ENCODE measurements around the gene VENTX. TPM values are rescaled to one million over a fixed set of nuclear protein-coding genes. Genes with fewer than 3 reads are reported as not detected.

VENTX gene
- total RNA-seq, 1 experiment from 2014 or later: 28.0 TPM

DNA sequence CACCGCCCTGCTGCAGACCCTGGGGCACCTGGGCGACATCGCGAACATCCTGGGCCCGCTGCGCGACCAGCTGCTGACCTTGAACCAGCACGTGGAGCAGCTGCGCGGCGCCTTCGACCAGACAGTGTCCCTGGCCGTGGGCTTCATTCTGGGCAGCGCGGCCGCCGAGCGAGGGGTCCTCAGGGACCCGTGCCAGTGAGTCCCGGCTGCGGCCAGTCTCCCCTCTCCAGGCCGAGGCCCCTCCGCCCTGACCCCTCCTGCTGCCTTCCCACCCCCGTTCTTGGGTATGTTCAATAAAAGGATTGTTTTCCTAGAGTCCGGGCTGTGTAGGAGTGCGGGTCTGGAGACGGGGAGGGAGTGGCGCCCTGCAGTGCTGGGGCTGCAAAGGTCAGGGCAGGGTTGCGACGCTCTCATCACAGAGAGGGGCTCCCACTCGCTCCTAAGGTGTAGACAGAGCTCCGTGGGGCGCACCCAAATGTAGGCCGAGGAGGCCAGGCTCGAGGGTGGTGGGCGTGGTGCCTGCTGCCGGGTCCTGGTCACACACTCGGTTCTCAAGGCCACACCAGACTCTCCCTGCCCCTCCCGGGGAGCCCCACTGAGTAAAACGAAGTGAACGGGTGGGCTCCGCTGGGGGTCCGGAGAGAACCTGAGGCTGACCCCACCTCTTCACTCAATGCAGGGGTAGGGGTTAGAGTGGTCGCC lies 6.3 kb upstream of the VENTX start (continued):
- TF ChIP-seq ZNF671 (CRISPR knock-in tag; IDR thresholded peaks at IDR 0.05): no peak
- TF ChIP-seq RORB (CRISPR knock-in tag; IDR thresholded peaks at IDR 0.05): no peak
- TF ChIP-seq, protein P1, sequence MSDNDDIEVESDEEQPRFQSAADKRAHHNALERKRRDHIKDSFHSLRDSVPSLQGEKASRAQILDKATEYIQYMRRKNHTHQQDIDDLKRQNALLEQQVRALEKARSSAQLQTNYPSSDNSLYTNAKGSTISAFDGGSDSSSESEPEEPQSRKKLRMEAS (CRISPR knock-in tag; IDR thresholded peaks at IDR 0.05): peak; percentile 91
- TF ChIP-seq, protein P2, sequence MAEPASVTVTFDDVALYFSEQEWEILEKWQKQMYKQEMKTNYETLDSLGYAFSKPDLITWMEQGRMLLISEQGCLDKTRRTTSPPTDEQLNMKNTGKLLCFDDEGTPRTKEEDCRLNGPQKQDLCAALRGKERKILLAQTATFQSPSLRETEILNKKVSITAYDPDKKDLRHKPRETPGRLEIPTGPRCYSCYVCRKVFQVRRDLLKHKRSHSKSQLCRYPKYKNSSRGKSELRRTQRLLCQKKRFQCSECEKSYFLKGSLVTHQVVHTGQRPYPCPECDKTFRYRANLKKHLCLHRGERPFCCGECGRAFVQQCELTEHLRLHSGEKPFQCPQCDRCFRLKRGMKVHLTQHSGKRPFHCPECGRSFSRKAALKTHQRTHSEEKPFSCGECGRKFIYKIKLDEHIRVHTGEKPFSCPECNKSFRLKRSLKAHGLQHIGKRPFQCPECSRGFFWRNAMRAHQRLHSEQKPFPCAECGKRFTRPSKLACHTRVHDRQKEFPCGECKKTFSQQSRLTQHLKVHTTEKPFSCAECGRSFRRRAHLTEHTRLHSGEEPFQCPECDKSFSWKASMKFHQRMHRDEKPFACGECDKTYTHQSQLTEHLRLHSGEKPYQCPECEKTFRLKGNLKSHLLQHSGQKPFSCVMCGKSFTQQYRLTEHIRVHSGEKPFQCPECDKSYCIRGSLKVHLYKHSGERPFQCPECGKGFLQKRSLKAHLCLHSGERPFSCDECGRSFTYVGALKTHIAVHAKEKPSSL (CRISPR knock-in tag; conservative IDR thresholded peaks at IDR 0.05): no peak
- TF ChIP-seq ZNF396 (CRISPR knock-in tag; IDR thresholded peaks at IDR 0.05; ENCODE audit: borderline replicate concordance): no peak
- TF ChIP-seq, protein P3, sequence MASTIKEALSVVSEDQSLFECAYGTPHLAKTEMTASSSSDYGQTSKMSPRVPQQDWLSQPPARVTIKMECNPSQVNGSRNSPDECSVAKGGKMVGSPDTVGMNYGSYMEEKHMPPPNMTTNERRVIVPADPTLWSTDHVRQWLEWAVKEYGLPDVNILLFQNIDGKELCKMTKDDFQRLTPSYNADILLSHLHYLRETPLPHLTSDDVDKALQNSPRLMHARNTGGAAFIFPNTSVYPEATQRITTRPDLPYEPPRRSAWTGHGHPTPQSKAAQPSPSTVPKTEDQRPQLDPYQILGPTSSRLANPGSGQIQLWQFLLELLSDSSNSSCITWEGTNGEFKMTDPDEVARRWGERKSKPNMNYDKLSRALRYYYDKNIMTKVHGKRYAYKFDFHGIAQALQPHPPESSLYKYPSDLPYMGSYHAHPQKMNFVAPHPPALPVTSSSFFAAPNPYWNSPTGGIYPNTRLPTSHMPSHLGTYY (CRISPR knock-in tag; IDR thresholded peaks at IDR 0.05): no peak
- 0 out of 2 replicates have a peak, but pooled peaks have one; percentile 12 for TF ChIP-seq MYBL2 (CRISPR knock-in tag; IDR thresholded peaks at IDR 0.05)
- TF ChIP-seq TEAD1 (CRISPR knock-in tag; IDR thresholded peaks at IDR 0.05): no peak
- TF ChIP-seq ZNF423 (CRISPR knock-in tag; IDR thresholded peaks at IDR 0.05): no peak
- no peak for TF ChIP-seq ZNF232 (CRISPR knock-in tag; IDR thresholded peaks at IDR 0.05)
- TF ChIP-seq, protein P4, sequence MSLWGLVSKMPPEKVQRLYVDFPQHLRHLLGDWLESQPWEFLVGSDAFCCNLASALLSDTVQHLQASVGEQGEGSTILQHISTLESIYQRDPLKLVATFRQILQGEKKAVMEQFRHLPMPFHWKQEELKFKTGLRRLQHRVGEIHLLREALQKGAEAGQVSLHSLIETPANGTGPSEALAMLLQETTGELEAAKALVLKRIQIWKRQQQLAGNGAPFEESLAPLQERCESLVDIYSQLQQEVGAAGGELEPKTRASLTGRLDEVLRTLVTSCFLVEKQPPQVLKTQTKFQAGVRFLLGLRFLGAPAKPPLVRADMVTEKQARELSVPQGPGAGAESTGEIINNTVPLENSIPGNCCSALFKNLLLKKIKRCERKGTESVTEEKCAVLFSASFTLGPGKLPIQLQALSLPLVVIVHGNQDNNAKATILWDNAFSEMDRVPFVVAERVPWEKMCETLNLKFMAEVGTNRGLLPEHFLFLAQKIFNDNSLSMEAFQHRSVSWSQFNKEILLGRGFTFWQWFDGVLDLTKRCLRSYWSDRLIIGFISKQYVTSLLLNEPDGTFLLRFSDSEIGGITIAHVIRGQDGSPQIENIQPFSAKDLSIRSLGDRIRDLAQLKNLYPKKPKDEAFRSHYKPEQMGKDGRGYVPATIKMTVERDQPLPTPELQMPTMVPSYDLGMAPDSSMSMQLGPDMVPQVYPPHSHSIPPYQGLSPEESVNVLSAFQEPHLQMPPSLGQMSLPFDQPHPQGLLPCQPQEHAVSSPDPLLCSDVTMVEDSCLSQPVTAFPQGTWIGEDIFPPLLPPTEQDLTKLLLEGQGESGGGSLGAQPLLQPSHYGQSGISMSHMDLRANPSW (CRISPR knock-in tag; conservative IDR thresholded peaks at IDR 0.05; ENCODE audit: low read depth): no peak
- TF ChIP-seq GRHL2 (CRISPR knock-in tag; IDR thresholded peaks at IDR 0.05; ENCODE audit: insufficient replicate concordance, severe bottlenecking): no peak
- no peak for TF ChIP-seq SMAD4 (CRISPR knock-in tag; IDR thresholded peaks at IDR 0.05)
- no peak for TF ChIP-seq ZBTB21 (CRISPR knock-in tag; IDR thresholded peaks at IDR 0.05; ENCODE audit: borderline replicate concordance)
- TF ChIP-seq, protein P5, sequence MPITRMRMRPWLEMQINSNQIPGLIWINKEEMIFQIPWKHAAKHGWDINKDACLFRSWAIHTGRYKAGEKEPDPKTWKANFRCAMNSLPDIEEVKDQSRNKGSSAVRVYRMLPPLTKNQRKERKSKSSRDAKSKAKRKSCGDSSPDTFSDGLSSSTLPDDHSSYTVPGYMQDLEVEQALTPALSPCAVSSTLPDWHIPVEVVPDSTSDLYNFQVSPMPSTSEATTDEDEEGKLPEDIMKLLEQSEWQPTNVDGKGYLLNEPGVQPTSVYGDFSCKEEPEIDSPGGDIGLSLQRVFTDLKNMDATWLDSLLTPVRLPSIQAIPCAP (CRISPR knock-in tag; IDR thresholded peaks at IDR 0.05): no peak
- 0 out of 2 replicates have a peak, but pooled peaks have one; percentile 42 for TF ChIP-seq TCF7 (CRISPR knock-in tag; IDR thresholded peaks at IDR 0.05; ENCODE audit: low read depth)
- no peak for TF ChIP-seq ZNF138 (CRISPR knock-in tag; conservative IDR thresholded peaks at IDR 0.05)
- TF ChIP-seq, protein P6, sequence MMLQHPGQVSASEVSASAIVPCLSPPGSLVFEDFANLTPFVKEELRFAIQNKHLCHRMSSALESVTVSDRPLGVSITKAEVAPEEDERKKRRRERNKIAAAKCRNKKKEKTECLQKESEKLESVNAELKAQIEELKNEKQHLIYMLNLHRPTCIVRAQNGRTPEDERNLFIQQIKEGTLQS (CRISPR knock-in tag; conservative IDR thresholded peaks at IDR 0.05): no peak
- TF ChIP-seq, protein P7, sequence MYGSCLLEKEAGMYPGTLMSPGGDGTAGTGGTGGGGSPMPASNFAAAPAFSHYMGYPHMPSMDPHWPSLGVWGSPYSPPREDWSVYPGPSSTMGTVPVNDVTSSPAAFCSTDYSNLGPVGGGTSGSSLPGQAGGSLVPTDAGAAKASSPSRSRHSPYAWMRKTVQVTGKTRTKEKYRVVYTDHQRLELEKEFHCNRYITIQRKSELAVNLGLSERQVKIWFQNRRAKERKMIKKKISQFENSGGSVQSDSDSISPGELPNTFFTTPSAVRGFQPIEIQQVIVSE (CRISPR knock-in tag; IDR thresholded peaks at IDR 0.05; ENCODE audit: borderline replicate concordance): no peak
- no peak for TF ChIP-seq CBFB (CRISPR knock-in tag; IDR thresholded peaks at IDR 0.05; ENCODE audit: low read depth)
- no peak for TF ChIP-seq MXD4 (CRISPR knock-in tag; IDR thresholded peaks at IDR 0.05; ENCODE audit: borderline replicate concordance)
- no peak for TF ChIP-seq SOX15 (CRISPR knock-in tag; IDR thresholded peaks at IDR 0.05)
- TF ChIP-seq NR1H2 (CRISPR knock-in tag; IDR thresholded peaks at IDR 0.05): no peak
- TF ChIP-seq, protein P8, sequence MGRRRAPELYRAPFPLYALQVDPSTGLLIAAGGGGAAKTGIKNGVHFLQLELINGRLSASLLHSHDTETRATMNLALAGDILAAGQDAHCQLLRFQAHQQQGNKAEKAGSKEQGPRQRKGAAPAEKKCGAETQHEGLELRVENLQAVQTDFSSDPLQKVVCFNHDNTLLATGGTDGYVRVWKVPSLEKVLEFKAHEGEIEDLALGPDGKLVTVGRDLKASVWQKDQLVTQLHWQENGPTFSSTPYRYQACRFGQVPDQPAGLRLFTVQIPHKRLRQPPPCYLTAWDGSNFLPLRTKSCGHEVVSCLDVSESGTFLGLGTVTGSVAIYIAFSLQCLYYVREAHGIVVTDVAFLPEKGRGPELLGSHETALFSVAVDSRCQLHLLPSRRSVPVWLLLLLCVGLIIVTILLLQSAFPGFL (CRISPR knock-in tag; IDR thresholded peaks at IDR 0.05; ENCODE audit: borderline replicate concordance): no peak
- TF ChIP-seq, protein P9, sequence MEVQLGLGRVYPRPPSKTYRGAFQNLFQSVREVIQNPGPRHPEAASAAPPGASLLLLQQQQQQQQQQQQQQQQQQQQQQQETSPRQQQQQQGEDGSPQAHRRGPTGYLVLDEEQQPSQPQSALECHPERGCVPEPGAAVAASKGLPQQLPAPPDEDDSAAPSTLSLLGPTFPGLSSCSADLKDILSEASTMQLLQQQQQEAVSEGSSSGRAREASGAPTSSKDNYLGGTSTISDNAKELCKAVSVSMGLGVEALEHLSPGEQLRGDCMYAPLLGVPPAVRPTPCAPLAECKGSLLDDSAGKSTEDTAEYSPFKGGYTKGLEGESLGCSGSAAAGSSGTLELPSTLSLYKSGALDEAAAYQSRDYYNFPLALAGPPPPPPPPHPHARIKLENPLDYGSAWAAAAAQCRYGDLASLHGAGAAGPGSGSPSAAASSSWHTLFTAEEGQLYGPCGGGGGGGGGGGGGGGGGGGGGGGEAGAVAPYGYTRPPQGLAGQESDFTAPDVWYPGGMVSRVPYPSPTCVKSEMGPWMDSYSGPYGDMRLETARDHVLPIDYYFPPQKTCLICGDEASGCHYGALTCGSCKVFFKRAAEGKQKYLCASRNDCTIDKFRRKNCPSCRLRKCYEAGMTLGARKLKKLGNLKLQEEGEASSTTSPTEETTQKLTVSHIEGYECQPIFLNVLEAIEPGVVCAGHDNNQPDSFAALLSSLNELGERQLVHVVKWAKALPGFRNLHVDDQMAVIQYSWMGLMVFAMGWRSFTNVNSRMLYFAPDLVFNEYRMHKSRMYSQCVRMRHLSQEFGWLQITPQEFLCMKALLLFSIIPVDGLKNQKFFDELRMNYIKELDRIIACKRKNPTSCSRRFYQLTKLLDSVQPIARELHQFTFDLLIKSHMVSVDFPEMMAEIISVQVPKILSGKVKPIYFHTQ (CRISPR knock-in tag; IDR thresholded peaks at IDR 0.05): no peak
- TF ChIP-seq NR2C2 (CRISPR knock-in tag; IDR thresholded peaks at IDR 0.05): 0 out of 2 replicates have a peak, but pooled peaks have one; percentile 11
- TF ChIP-seq PRRX2 (CRISPR knock-in tag; IDR thresholded peaks at IDR 0.05): no peak
- TF ChIP-seq NFATC4 (CRISPR knock-in tag; IDR thresholded peaks at IDR 0.05): no peak
